Measurements from ENCODE around the gene HAND1. TPM values are rescaled to one million over a fixed set of nuclear protein-coding genes. Genes with fewer than 3 reads are reported as not detected.

HAND1 gene
- total RNA-seq, 1 donor from 2014 or later = not detected

- no peak for DNase-seq (ENCODE audit: low spot score)
- Mint-ChIP-seq H3K4me1 (ENCODE audit: low read depth) (no peaks in the 10 kb centered on the region), H3K4me3 (ENCODE audit: unreplicated experiment) (no peak overlapping the region), H3K9me3 (ENCODE audit: low read depth) (no peaks in the 10 kb centered on the region), H3K27ac (ENCODE audit: unreplicated experiment) (no peak overlapping the region), H3K36me3 (ENCODE audit: low read depth) (no peaks in the 10 kb centered on the region), H3K27me3 (ENCODE audit: low read depth) (peaks cover 72% of the 10 kb centered on the region)
- TF ChIP-seq, protein P1, sequence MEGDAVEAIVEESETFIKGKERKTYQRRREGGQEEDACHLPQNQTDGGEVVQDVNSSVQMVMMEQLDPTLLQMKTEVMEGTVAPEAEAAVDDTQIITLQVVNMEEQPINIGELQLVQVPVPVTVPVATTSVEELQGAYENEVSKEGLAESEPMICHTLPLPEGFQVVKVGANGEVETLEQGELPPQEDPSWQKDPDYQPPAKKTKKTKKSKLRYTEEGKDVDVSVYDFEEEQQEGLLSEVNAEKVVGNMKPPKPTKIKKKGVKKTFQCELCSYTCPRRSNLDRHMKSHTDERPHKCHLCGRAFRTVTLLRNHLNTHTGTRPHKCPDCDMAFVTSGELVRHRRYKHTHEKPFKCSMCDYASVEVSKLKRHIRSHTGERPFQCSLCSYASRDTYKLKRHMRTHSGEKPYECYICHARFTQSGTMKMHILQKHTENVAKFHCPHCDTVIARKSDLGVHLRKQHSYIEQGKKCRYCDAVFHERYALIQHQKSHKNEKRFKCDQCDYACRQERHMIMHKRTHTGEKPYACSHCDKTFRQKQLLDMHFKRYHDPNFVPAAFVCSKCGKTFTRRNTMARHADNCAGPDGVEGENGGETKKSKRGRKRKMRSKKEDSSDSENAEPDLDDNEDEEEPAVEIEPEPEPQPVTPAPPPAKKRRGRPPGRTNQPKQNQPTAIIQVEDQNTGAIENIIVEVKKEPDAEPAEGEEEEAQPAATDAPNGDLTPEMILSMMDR (IDR thresholded peaks at IDR 0.05) = no peak
These were observed 21.0 kb upstream of the HAND1 start for GRCh38 chr5:154498994-154499393.

GRCh38 chr5:154498591-154498990 lies 20.6 kb upstream of the HAND1 start:
- no peaks in the 10 kb centered on the region for H3K4me1 Mint-ChIP-seq (ENCODE audit: low read depth)
- no peaks in the 10 kb centered on the region for H3K9me3 Mint-ChIP-seq (ENCODE audit: low read depth)
- H3K27me3 Mint-ChIP-seq (ENCODE audit: low read depth) = peaks cover 74% of the 10 kb centered on the region
- no peak overlapping the region for H3K4me3 Mint-ChIP-seq (ENCODE audit: unreplicated experiment)
- DNase-seq (ENCODE audit: low spot score) = no peak
- no peaks in the 10 kb centered on the region for H3K36me3 Mint-ChIP-seq (ENCODE audit: low read depth)
- TF ChIP-seq, protein P1 (IDR thresholded peaks at IDR 0.05) = no peak
- no peak overlapping the region for H3K27ac Mint-ChIP-seq (ENCODE audit: unreplicated experiment)

DNA sequence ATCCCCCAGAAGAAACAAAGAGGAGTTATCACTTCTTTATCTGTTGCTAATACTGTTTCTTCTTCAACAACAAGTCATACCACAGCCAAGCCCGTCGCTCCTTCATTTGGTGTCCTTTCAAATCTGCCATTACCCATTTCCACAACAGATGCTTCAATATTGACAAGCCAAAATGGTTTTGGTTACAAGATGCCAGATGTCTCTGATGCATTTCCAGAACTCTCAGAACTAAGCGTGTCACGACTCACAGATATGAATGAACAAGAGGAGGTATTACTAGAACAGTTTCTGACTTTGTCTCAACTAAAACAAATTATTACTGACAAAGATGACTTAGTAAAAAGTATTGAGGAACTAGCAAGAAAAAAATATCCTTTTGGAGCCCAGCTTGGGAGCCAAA lies 16.0 kb upstream of the HAND1 start:
- no peak for DNase-seq (ENCODE audit: low spot score)
- H3K27me3 Mint-ChIP-seq (ENCODE audit: low read depth) = peaks cover 69% of the 10 kb centered on the region
- H3K4me1 Mint-ChIP-seq (ENCODE audit: low read depth) = no peaks in the 10 kb centered on the region
- TF ChIP-seq, protein P1 (IDR thresholded peaks at IDR 0.05) = no peak
- no peaks in the 10 kb centered on the region for H3K36me3 Mint-ChIP-seq (ENCODE audit: low read depth)
- no peak overlapping the region for H3K27ac Mint-ChIP-seq (ENCODE audit: unreplicated experiment)
- no peak overlapping the region for H3K4me3 Mint-ChIP-seq (ENCODE audit: unreplicated experiment)
- no peaks in the 10 kb centered on the region for H3K9me3 Mint-ChIP-seq (ENCODE audit: low read depth)

GRCh38 chr5:154493274-154493673 lies 15.2 kb upstream of the HAND1 start:
- H3K27me3 Mint-ChIP-seq (ENCODE audit: low read depth) = peaks cover 67% of the 10 kb centered on the region
- no peaks in the 10 kb centered on the region for H3K9me3 Mint-ChIP-seq (ENCODE audit: low read depth)
- no peak overlapping the region for H3K27ac Mint-ChIP-seq (ENCODE audit: unreplicated experiment)
- H3K4me3 Mint-ChIP-seq (ENCODE audit: unreplicated experiment) = no peak overlapping the region
- no peaks in the 10 kb centered on the region for H3K36me3 Mint-ChIP-seq (ENCODE audit: low read depth)
- DNase-seq (ENCODE audit: low spot score) = no peak
- TF ChIP-seq, protein P1 (IDR thresholded peaks at IDR 0.05) = no peak
- H3K4me1 Mint-ChIP-seq (ENCODE audit: low read depth) = no peaks in the 10 kb centered on the region

DNA sequence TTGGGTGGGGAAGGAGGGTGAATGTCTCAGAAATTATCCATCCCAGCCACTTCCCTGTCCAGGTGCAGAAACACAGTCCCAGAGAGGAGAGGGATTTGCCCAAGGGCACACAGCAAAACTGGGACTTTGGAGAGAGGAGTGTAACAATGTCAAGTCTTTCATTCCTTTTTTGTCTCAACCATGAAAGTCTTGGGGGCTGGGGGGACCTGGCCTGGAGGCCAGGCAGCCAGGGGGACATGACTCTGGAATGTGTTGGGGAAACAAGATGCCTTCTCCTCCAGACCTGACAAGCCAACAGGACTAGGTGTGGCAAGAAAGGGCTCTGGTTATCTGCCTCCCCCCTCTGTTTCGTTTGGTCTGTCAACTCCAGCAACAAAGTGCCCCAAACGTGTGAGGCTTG lies 13.9 kb upstream of the HAND1 start:
- Mint-ChIP-seq H3K4me1 (ENCODE audit: low read depth) (no peaks in the 10 kb centered on the region), H3K27me3 (ENCODE audit: low read depth) (peaks cover 70% of the 10 kb centered on the region), H3K9me3 (ENCODE audit: low read depth) (no peaks in the 10 kb centered on the region), H3K4me3 (ENCODE audit: unreplicated experiment) (no peak overlapping the region), H3K27ac (ENCODE audit: unreplicated experiment) (no peak overlapping the region), H3K36me3 (ENCODE audit: low read depth) (no peaks in the 10 kb centered on the region)
- DNase-seq (ENCODE audit: low spot score) = no peak
- TF ChIP-seq, protein P1 (IDR thresholded peaks at IDR 0.05) = no peak
